Activated CD4-positive, alpha-beta T cell treated with anti-CD3 and anti-CD28 coated beads, Interleukin-2, amount 50 U/mL, for 4 hours (primary cell): ENCODE measurements around the gene EML5.
A peak's percentile ranks its signal among the peaks of the same experiment; 100 is the strongest.

Experiments used
- DNase-seq, 2 experiments: peaks; one replicate each; pipeline ENCODE4 v3.0.0-alpha.2; 2020

Gene EML5

GRCh38 chr14:88698651-88699050 is 94.1 kb downstream of the EML5 start:
- DNase-seq, result no peak

- no peak for DNase-seq
Observed at GRCh38 chr14:88695870-88696269, 96.9 kb downstream of the EML5 start.

- DNase-seq, result no peak
Observed at GRCh38 chr14:88688386-88688785, 104.4 kb downstream of the EML5 start.

GRCh38 chr14:88683119-88683518 is 109.6 kb downstream of the EML5 start:
- no peak for DNase-seq

- DNase-seq, result no peak
Observed at GRCh38 chr14:88682495-88683114, 110.1 kb downstream of the EML5 start.

- no peak for DNase-seq
Observed at GRCh38 chr14:88681755-88682494, 110.8 kb downstream of the EML5 start.

- DNase-seq, result no peak
Observed at GRCh38 chr14:88669346-88669745, 123.4 kb downstream of the EML5 start.

- no peak for DNase-seq
Observed at GRCh38 chr14:88668448-88669116, 124.2 kb downstream of the EML5 start.

GRCh38 chr14:88667555-88668273 is 125.0 kb downstream of the EML5 start:
- peak; percentile 10 to 16 for DNase-seq

GRCh38 chr14:88660056-88660455 is 132.7 kb downstream of the EML5 start:
- no peak for DNase-seq

GRCh38 chr14:88639221-88639620 is 153.5 kb downstream of the EML5 start:
- no peak for DNase-seq

- no peak for DNase-seq
Observed at GRCh38 chr14:88632512-88632911, 160.2 kb downstream of the EML5 start.

- no peak for DNase-seq
Observed at GRCh38 chr14:88631091-88631490, 161.7 kb downstream of the EML5 start.

GRCh38 chr14:88630565-88630964 is 162.2 kb downstream of the EML5 start:
- DNase-seq, result no peak

GRCh38 chr14:88628462-88628861 is 164.3 kb downstream of the EML5 start:
- DNase-seq, result no peak

- DNase-seq, result no peak
Observed at GRCh38 chr14:88628033-88628432, 164.7 kb downstream of the EML5 start.

GRCh38 chr14:88625671-88626070 is 167.1 kb downstream of the EML5 start:
- DNase-seq, result no peak

- DNase-seq, result no peak
Observed at GRCh38 chr14:88621100-88621499, 171.7 kb downstream of the EML5 start.

- DNase-seq, result no peak
Observed at GRCh38 chr14:88618476-88618875, 174.3 kb downstream of the EML5 start.

GRCh38 chr14:88617479-88617878 is 175.3 kb downstream of the EML5 start:
- DNase-seq, result no peak

GRCh38 chr14:88616697-88617096 is 176.1 kb downstream of the EML5 start:
- DNase-seq, result no peak

GRCh38 chr14:88614218-88614907 is 178.4 kb downstream of the EML5 start:
- DNase-seq, result no peak

GRCh38 chr14:88613552-88614010 is 179.2 kb downstream of the EML5 start:
- DNase-seq, result no peak
